ENCODE measurements around the gene TSPAN31.

TSPAN31 gene

GRCh38 chr12:57777367-57777766, 32.5 kb downstream of the TSPAN31 start:
- Histone ChIP-seq H3K4me2 (ENCODE audit: low read length) (no peak overlapping the region), H3K4me1 (ENCODE audit: insufficient read depth, low read length, severe bottlenecking) (peaks cover 12% of the 10 kb centered on the region), H3K27me3 (ENCODE audit: insufficient read depth, low read length) (no peaks in the 10 kb centered on the region), H3K79me2 (ENCODE audit: insufficient read depth, low read length) (no peaks in the 10 kb centered on the region), H3K9me2 (ENCODE audit: low read depth, low read length) (no peaks in the 10 kb centered on the region), H3K9me3 (ENCODE audit: low read length) (no peaks in the 10 kb centered on the region), H3F3A (ENCODE audit: insufficient read depth, low read length) (no peaks in the 10 kb centered on the region), H3K9ac (ENCODE audit: low read length) (no peak overlapping the region), H4K20me1 (ENCODE audit: insufficient read depth, low read length) (no peaks in the 10 kb centered on the region), H3K4me3 (ENCODE audit: low read depth, low read length, poor library complexity, severe bottlenecking) (no peak overlapping the region), H2AFZ (ENCODE audit: low read length) (no peak overlapping the region), H3K36me3 (ENCODE audit: insufficient read depth, low read length) (no peaks in the 10 kb centered on the region), H3K27ac (ENCODE audit: low read depth, low read length, poor library complexity, severe bottlenecking) (no peak overlapping the region)
- TF ChIP-seq EZH2 (IDR thresholded peaks at IDR 0.05; ENCODE audit: borderline replicate concordance, low read length): no peak

DNA sequence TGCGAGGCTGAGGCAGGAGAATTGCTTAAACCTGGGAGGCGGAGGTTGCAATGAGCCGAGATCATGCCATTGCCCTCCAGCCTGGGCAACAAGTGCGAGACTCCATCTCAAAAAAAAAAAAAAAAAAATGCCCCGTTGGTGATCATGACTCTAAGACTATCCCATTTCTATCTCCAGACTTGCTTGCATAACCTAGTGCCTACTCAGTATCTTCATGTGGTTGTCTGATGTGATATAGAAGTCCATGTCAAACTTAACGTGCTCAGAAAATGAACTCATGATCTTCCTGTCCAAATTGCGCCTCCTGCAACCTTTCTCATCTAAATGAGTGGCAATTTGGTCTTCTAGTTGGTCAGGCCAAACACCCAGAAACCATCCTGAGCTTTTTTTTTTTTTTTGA, 33.1 kb downstream of the TSPAN31 start:
- Histone ChIP-seq H2AFZ (ENCODE audit: low read length) (no peak overlapping the region), H3K4me3 (ENCODE audit: low read depth, low read length, poor library complexity, severe bottlenecking) (no peak overlapping the region), H3K9me3 (ENCODE audit: low read length) (no peaks in the 10 kb centered on the region), H3K79me2 (ENCODE audit: insufficient read depth, low read length) (peaks cover 2% of the 10 kb centered on the region), H3K36me3 (ENCODE audit: insufficient read depth, low read length) (no peaks in the 10 kb centered on the region), H3K9me2 (ENCODE audit: low read depth, low read length) (no peaks in the 10 kb centered on the region), H3K27ac (ENCODE audit: low read depth, low read length, poor library complexity, severe bottlenecking) (no peak overlapping the region), H3K27me3 (ENCODE audit: insufficient read depth, low read length) (no peaks in the 10 kb centered on the region), H3K9ac (ENCODE audit: low read length) (no peak overlapping the region), H3F3A (ENCODE audit: insufficient read depth, low read length) (no peaks in the 10 kb centered on the region), H3K4me2 (ENCODE audit: low read length) (no peak overlapping the region), H3K4me1 (ENCODE audit: insufficient read depth, low read length, severe bottlenecking) (peaks cover 7% of the 10 kb centered on the region), H4K20me1 (ENCODE audit: insufficient read depth, low read length) (no peaks in the 10 kb centered on the region)
- TF ChIP-seq EZH2 (IDR thresholded peaks at IDR 0.05; ENCODE audit: borderline replicate concordance, low read length) (no peak), CTCF (IDR thresholded peaks at IDR 0.05; ENCODE audit: low read length) (no peak)

- Histone ChIP-seq H3K27me3 (ENCODE audit: insufficient read depth, low read length) (no peaks in the 10 kb centered on the region), H3K4me2 (ENCODE audit: low read length) (no peak overlapping the region), H3K4me1 (ENCODE audit: insufficient read depth, low read length, severe bottlenecking) (peaks cover 16% of the 10 kb centered on the region), H3K9me3 (ENCODE audit: low read length) (no peaks in the 10 kb centered on the region), H3K27ac (ENCODE audit: low read depth, low read length, poor library complexity, severe bottlenecking) (no peak overlapping the region), H3K79me2 (ENCODE audit: insufficient read depth, low read length) (peaks cover 12% of the 10 kb centered on the region), H3K9me2 (ENCODE audit: low read depth, low read length) (no peaks in the 10 kb centered on the region), H3K9ac (ENCODE audit: low read length) (no peak overlapping the region), H3K36me3 (ENCODE audit: insufficient read depth, low read length) (no peaks in the 10 kb centered on the region), H4K20me1 (ENCODE audit: insufficient read depth, low read length) (no peaks in the 10 kb centered on the region), H3K4me3 (ENCODE audit: low read depth, low read length, poor library complexity, severe bottlenecking) (no peak overlapping the region), H3F3A (ENCODE audit: insufficient read depth, low read length) (no peaks in the 10 kb centered on the region), H2AFZ (ENCODE audit: low read length) (no peak overlapping the region)
- TF ChIP-seq EZH2 (IDR thresholded peaks at IDR 0.05; ENCODE audit: borderline replicate concordance, low read length): no peak
- TF ChIP-seq CTCF (IDR thresholded peaks at IDR 0.05; ENCODE audit: low read length): no peak
Observed at GRCh38 chr12:57779736-57780135, 34.9 kb downstream of the TSPAN31 start.

- Histone ChIP-seq H3K4me2 (ENCODE audit: low read length) (no peak overlapping the region), H4K20me1 (ENCODE audit: insufficient read depth, low read length) (no peaks in the 10 kb centered on the region), H3K9me3 (ENCODE audit: low read length) (no peaks in the 10 kb centered on the region), H3K9me2 (ENCODE audit: low read depth, low read length) (no peaks in the 10 kb centered on the region), H3F3A (ENCODE audit: insufficient read depth, low read length) (no peaks in the 10 kb centered on the region), H3K27ac (ENCODE audit: low read depth, low read length, poor library complexity, severe bottlenecking) (no peak overlapping the region), H2AFZ (ENCODE audit: low read length) (no peak overlapping the region), H3K79me2 (ENCODE audit: insufficient read depth, low read length) (peaks cover 12% of the 10 kb centered on the region), H3K36me3 (ENCODE audit: insufficient read depth, low read length) (peaks cover 2% of the 10 kb centered on the region; the same call in 1 of the 2 replicates), H3K4me3 (ENCODE audit: low read depth, low read length, poor library complexity, severe bottlenecking) (no peak overlapping the region), H3K4me1 (ENCODE audit: insufficient read depth, low read length, severe bottlenecking) (peaks cover 16% of the 10 kb centered on the region), H3K9ac (ENCODE audit: low read length) (no peak overlapping the region), H3K27me3 (ENCODE audit: insufficient read depth, low read length) (no peaks in the 10 kb centered on the region)
- TF ChIP-seq CTCF (IDR thresholded peaks at IDR 0.05; ENCODE audit: low read length): no peak
- no peak for TF ChIP-seq EZH2 (IDR thresholded peaks at IDR 0.05; ENCODE audit: borderline replicate concordance, low read length)
Observed at GRCh38 chr12:57780284-57780897, 35.6 kb downstream of the TSPAN31 start.
